B cell (primary cell): Measurements from ENCODE around the gene IFRD2. TPM values are rescaled to one million over a fixed set of nuclear protein-coding genes. Genes with fewer than 3 reads are reported as not detected.

Experiments used
- ATAC-seq: fragments of 200-7000 bp; cut with Tn5 transposase; one replicate; pipeline ENCODE4 v1.10.0; 2021; ENCODE audit warnings: low read depth, mild to moderate bottlenecking, moderate number of reproducible peaks, moderate library complexity
- CTCF ChIA-PET: fragments of 350-600 bp; sonication (Branson Sonifier 250); formaldehyde crosslinking; loops from one replicate; lab custom pipeline; 2021; ENCODE audit warnings: antibody characterized with exemption, inconsistent platforms; lab: Charles Lee
- POLR2A ChIA-PET: fragments of 350-600 bp; sonication (Branson Sonifier 250); formaldehyde crosslinking; loops from one replicate; lab custom pipeline; 2021; ENCODE audit warnings: antibody characterized with exemption; lab: Charles Lee
- DNase-seq: peaks from one replicate; pipeline ENCODE4 v3.0.0; 2013
- H2AFZ ChIP-seq: 2 replicates; pipeline ENCODE4 v1.6.1; 2012; ENCODE audit warnings: mild to moderate bottlenecking, low read depth, low read length; ENCODE audit not compliant: insufficient read depth, poor library complexity, severe bottlenecking
- H3K27ac ChIP-seq, 2 donors: 1 replicate in 1 of 2; 2 replicates in 1 of 2; pipeline ENCODE4 v1.5.1; 2012 to 2013; ENCODE audit warnings: low read length in 2 of 2, mild to moderate bottlenecking in 2 of 2, moderate library complexity in 1 of 2
- H3K27me3 ChIP-seq, 4 experiments: fragments of 200-600 bp in 1 of 4; sonication (generic) in 1 of 4; replicated peaks in 1 of 4; 1 replicate in 2 of 4; 2 replicates in 2 of 4; pipeline versions ENCODE4 v1.6.1 to v1.7.0; 2013 to 2016; ENCODE audit warnings: low read length in 3 of 4, mild to moderate bottlenecking in 2 of 4, mixed read lengths in 1 of 4, moderate library complexity in 1 of 4; ENCODE audit not compliant: insufficient read depth in 4 of 4, control insufficient read depth in 3 of 4; ENCODE audit errors: control extremely low read depth in 1 of 4
- H3K36me3 ChIP-seq, 2 experiments: replicated peaks in 1 of 2; 1 replicate in 1 of 2; 2 replicates in 1 of 2; pipeline versions ENCODE4 v1.6.1 to v1.7.1; 2013; ENCODE audit warnings: low read length in 1 of 2; ENCODE audit not compliant: insufficient read depth in 2 of 2, control insufficient read depth in 1 of 2; ENCODE audit errors: control extremely low read depth in 1 of 2, extremely low read depth in 1 of 2
- H3K4me1 ChIP-seq, 2 donors: fragments of 200-600 bp in 1 of 2; sonication (generic) in 1 of 2; 1 replicate in 1 of 2; 2 replicates in 1 of 2; pipeline versions ENCODE4 v1.5.1 to v1.6.1; 2013 to 2017; ENCODE audit warnings: low read length in 2 of 2; ENCODE audit not compliant: control insufficient read depth in 2 of 2, insufficient read depth in 2 of 2
- H3K4me2 ChIP-seq: replicated peaks from 2 replicates; pipeline ENCODE3; 2012; ENCODE audit warnings: mild to moderate bottlenecking, low read depth, low read length; ENCODE audit not compliant: poor library complexity, severe bottlenecking
- H3K4me3 ChIP-seq, 5 experiments: fragments of 200-600 bp in 1 of 5; sonication (generic) in 1 of 5; 1 replicate in 3 of 5; 2 replicates in 2 of 5; pipeline versions ENCODE4 v1.5.1 to v1.7.0; 2011 to 2016; ENCODE audit warnings: low read length in 4 of 5, mild to moderate bottlenecking in 4 of 5, low read depth in 2 of 5, control low read depth in 1 of 5, moderate library complexity in 1 of 5; ENCODE audit not compliant: insufficient read depth in 1 of 5; ENCODE audit errors: control extremely low read depth in 1 of 5, extremely low read depth in 1 of 5
- H3K79me2 ChIP-seq: fragments of 200-600 bp; sonication (generic); one replicate; pipeline ENCODE4 v1.6.0; 2016; ENCODE audit warnings: low read length; ENCODE audit not compliant: control insufficient read depth, insufficient read depth
- H3K9ac ChIP-seq: fragments of 200-600 bp; sonication (generic); 2 replicates; pipeline ENCODE4 v1.6.1; 2017; ENCODE audit warnings: mild to moderate bottlenecking, low read length, moderate library complexity
- H3K9me3 ChIP-seq, 3 donors: one replicate each; pipeline versions ENCODE4 v1.6.1 to v1.7.1; 2013; ENCODE audit warnings: low read length in 2 of 3; ENCODE audit not compliant: control insufficient read depth in 2 of 3, insufficient read depth in 1 of 3; ENCODE audit errors: control extremely low read depth in 1 of 3
- H4K20me1 ChIP-seq: 2 replicates; pipeline ENCODE4 v1.6.0; 2012; ENCODE audit warnings: mild to moderate bottlenecking, low read length; ENCODE audit not compliant: insufficient read depth, control insufficient read depth, poor library complexity, severe bottlenecking
- H3K27ac Mint-ChIP-seq: one replicate; pipeline ENCODE4 v1.8.0; 2021; ENCODE audit warnings: mixed read lengths
- H3K27me3 Mint-ChIP-seq: one replicate; pipeline ENCODE4 v1.8.0; 2021; ENCODE audit warnings: mixed read lengths
- H3K4me1 Mint-ChIP-seq: one replicate; pipeline ENCODE4 v1.8.0; 2021; ENCODE audit warnings: mixed read lengths
- H3K4me3 Mint-ChIP-seq: one replicate; pipeline ENCODE4 v1.8.0; 2021; ENCODE audit warnings: mixed read lengths
- H3K9me3 Mint-ChIP-seq: one replicate; pipeline ENCODE4 v1.8.0; 2022; ENCODE audit warnings: mixed read lengths; ENCODE audit not compliant: insufficient read depth
- EZH2 ChIP-seq: IDR thresholded peaks from 2 replicates; pipeline ENCODE4 v1.6.1; 2012; ENCODE audit warnings: borderline replicate concordance, low read depth, mild to moderate bottlenecking, moderate library complexity, low read length; ENCODE audit not compliant: insufficient read depth, poor library complexity, severe bottlenecking
- WGBS: methylation state at CpG from one replicate; pipeline ENCODE4 v1.1.5; 2013; ENCODE audit warnings: missing lambda C conversion rate; ENCODE audit not compliant: insufficient coverage; 5-methylcytosine and 5-hydroxymethylcytosine counted together
- intact Hi-C: fragments of 100-400 bp; cut with micrococcal nuclease; formaldehyde crosslinking; loops from one replicate; pipeline ENCODE4 v1.10.0; 2022
- polyA plus RNA-seq: library from polyadenylated mRNA; depleted of rRNA; stranded (reverse); fragments of >200 nt; gene quantifications from 2 replicates; pipeline ENCODE4 v1.2.3, GENCODE V29; 2012
- total RNA-seq, 2 donors: library from RNA; stranded (reverse); fragments of 120-200 nt in 1 of 2; gene quantifications; 1 replicate in 1 of 2; 2 replicates in 1 of 2; pipeline versions ENCODE4 v1.2.3 to v1.2.4, GENCODE V29; 2013 to 2022
- TF ChIP-seq, protein P1 (sequence below): fragments of 200-600 bp; IDR thresholded peaks from one replicate; pipeline ENCODE4 v1.8.0; 2022; ENCODE audit warnings: antibody characterized with exemption, mild to moderate bottlenecking

Gene IFRD2
- total and polyA plus RNA-seq, 2 donors (not counting 1 experiment from before 2014, with no cell fraction given), result 63.4 to 80.1 TPM

DNA sequence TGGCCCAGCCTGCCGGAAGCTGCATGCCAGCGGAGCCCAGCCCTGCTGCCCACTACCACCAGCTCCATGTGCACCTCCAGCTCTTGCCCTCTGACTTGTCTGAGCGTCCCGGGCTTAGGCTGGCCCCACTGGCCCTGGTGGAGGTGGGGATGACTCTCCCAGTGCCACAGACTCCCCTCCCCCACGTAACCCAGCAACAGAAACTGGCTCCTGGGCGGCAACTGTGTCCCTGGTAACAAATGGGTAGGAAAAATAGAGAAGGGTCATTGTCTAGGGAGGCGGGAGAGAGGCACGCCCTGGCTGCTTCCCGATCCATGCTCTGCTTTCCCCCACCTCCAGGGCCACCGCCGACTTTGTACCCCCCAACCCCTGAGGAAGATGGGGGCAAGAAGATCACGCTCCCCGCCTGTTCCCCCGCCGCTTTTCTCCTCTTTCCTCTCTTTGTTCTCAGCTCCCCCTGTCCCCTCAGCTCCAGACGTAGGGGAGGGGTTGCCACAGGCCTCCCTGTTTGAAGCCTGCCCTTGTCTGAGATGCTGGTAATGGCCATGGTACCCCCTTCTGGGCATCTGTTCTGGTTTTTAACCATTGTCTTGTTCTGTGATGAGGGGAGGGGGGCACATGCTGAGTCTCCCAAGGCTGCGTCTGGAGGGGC lies 34.1 kb downstream of the IFRD2 start:
- Histone ChIP-seq H3K4me3 (no peak overlapping the region), H3K4me2 (no peak overlapping the region), H3K27ac (no peak overlapping the region), H3K27me3 (no peaks in the 10 kb centered on the region), H3K9me3 (no peaks in the 10 kb centered on the region), H3K4me1 (peaks cover 12 to 23% of the 10 kb centered on the region in 2 donors), H4K20me1 (peaks cover 66% of the 10 kb centered on the region), H3K36me3 (peaks cover 0 to 48% of the 10 kb centered on the region in 2 experiments), H3K79me2 (peaks cover 24% of the 10 kb centered on the region), H2AFZ (no peak overlapping the region), H3K9ac (no peak overlapping the region)
- 96% methylated on average over 10 of the region's 17 CpGs for WGBS
- TF ChIP-seq, protein P1, sequence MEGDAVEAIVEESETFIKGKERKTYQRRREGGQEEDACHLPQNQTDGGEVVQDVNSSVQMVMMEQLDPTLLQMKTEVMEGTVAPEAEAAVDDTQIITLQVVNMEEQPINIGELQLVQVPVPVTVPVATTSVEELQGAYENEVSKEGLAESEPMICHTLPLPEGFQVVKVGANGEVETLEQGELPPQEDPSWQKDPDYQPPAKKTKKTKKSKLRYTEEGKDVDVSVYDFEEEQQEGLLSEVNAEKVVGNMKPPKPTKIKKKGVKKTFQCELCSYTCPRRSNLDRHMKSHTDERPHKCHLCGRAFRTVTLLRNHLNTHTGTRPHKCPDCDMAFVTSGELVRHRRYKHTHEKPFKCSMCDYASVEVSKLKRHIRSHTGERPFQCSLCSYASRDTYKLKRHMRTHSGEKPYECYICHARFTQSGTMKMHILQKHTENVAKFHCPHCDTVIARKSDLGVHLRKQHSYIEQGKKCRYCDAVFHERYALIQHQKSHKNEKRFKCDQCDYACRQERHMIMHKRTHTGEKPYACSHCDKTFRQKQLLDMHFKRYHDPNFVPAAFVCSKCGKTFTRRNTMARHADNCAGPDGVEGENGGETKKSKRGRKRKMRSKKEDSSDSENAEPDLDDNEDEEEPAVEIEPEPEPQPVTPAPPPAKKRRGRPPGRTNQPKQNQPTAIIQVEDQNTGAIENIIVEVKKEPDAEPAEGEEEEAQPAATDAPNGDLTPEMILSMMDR, result no peak
- TF ChIP-seq EZH2, result no peak
- no peaks in the 10 kb centered on the region for H3K9me3 Mint-ChIP-seq
- peaks cover 20% of the 10 kb centered on the region for H3K4me1 Mint-ChIP-seq
- no peak overlapping the region for H3K4me3 Mint-ChIP-seq
- CTCF ChIA-PET, result interaction anchor here (0.6 to 27.3 kb wide), 8 partner anchors 8 to 261 kb away, joined by 3 to 596 read pairs (median 4); partner anchors contain the start of genes GNAI2 and HYAL2
- no peak for ATAC-seq
- POLR2A ChIA-PET, result interaction anchor here (1.1 to 2.0 kb wide), 2 partner anchors 11 to 30 kb away, joined by 4 to 21 read pairs; no protein-coding TSS in a partner anchor
- intact Hi-C loops, result no loop called here
- no peak for DNase-seq
- H3K27ac Mint-ChIP-seq, result no peak overlapping the region
- H3K27me3 Mint-ChIP-seq, result no peaks in the 10 kb centered on the region
